SK-N-SH (cell line): Measurements from ENCODE around the gene CCDC15. TPM values are rescaled to one million over a fixed set of nuclear protein-coding genes. Genes with fewer than 3 reads are reported as not detected.

Experiments used
- CTCF ChIA-PET: fragments of 300-600, 350-600 bp; formaldehyde crosslinking; extraction: SDS; loops from one replicate; lab custom pipeline; 2021; lab: Yijun Ruan, JAX
- POLR2A ChIA-PET: fragments of 350-600 bp; sonication (Branson Sonifier 250); formaldehyde crosslinking; extraction: SDS; loops from one replicate; lab custom pipeline; 2020; ENCODE audit warnings: antibody characterized with exemption, inconsistent platforms; lab: Yijun Ruan, JAX
- DNase-seq: peaks from one replicate; pipeline ENCODE4 v3.0.0; 2012
- H2AFZ ChIP-seq: fragments of 200-600 bp; sonication (generic); 2 replicates; pipeline ENCODE4 v1.8.1; 2016; ENCODE audit warnings: antibody characterized with exemption, mild to moderate bottlenecking, low read depth
- H3F3A ChIP-seq: fragments of 200-600 bp; sonication (generic); replicated peaks from 2 replicates; pipeline ENCODE3; 2016; ENCODE audit warnings: antibody characterized with exemption, mild to moderate bottlenecking; ENCODE audit not compliant: insufficient read depth
- H3K27ac ChIP-seq, 2 experiments: fragments of 200-500 bp in 1 of 2; fragments of 200-600 bp in 1 of 2; sonication (Bioruptor generic) in 1 of 2; sonication (generic), shearing (Covaris generic) in 1 of 2; 2 replicates each; pipeline versions ENCODE4 v1.5.1 to v1.6.1; 2014 to 2016; ENCODE audit warnings: low read depth in 2 of 2, inconsistent platforms in 1 of 2, low read length in 1 of 2, mild to moderate bottlenecking in 1 of 2, mixed read lengths in 1 of 2
- H3K27me3 ChIP-seq: fragments of 200-600 bp; sonication (generic), shearing (Covaris generic); 2 replicates; pipeline ENCODE4 v1.6.1; 2016; ENCODE audit warnings: mixed run types; ENCODE audit not compliant: insufficient read depth
- H3K36me3 ChIP-seq, 2 experiments: fragments of 200-500 bp in 1 of 2; fragments of 200-600 bp in 1 of 2; sonication (Bioruptor generic) in 1 of 2; sonication (generic) in 1 of 2; replicated peaks in 1 of 2; 2 replicates each; pipeline versions ENCODE3 to v1.5.1; 2014 to 2016; ENCODE audit warnings: low read length in 1 of 2, mild to moderate bottlenecking in 1 of 2; ENCODE audit not compliant: insufficient read depth in 2 of 2, control insufficient read depth in 1 of 2
- H3K4me1 ChIP-seq, 2 experiments: fragments of 200-500 bp in 1 of 2; fragments of 200-600 bp in 1 of 2; sonication (Bioruptor generic) in 1 of 2; sonication (generic), shearing (Covaris generic) in 1 of 2; 2 replicates each; pipeline versions ENCODE4 v1.5.1 to v1.6.1; 2014 to 2016; ENCODE audit warnings: low read depth in 1 of 2, low read length in 1 of 2, mixed run types in 1 of 2; ENCODE audit not compliant: insufficient read depth in 2 of 2, control insufficient read depth in 1 of 2
- H3K4me2 ChIP-seq: fragments of 200-600 bp; sonication (generic), shearing (Covaris generic); 2 replicates; pipeline ENCODE4 v1.6.1; 2017; ENCODE audit warnings: mixed run types
- H3K4me3 ChIP-seq, 2 experiments: fragments of 200-500 bp in 1 of 2; fragments of 200-600 bp in 1 of 2; sonication (Bioruptor generic) in 1 of 2; sonication (generic), shearing (Covaris generic) in 1 of 2; 2 replicates each; pipeline versions ENCODE4 v1.5.1 to v1.8.1; 2014 to 2016; ENCODE audit warnings: low read depth in 2 of 2, inconsistent platforms in 1 of 2, low read length in 1 of 2, mild to moderate bottlenecking in 1 of 2, mixed read lengths in 1 of 2, moderate library complexity in 1 of 2
- H3K79me2 ChIP-seq: fragments of 200-600 bp; sonication (generic); 2 replicates; pipeline ENCODE4 v1.8.1; 2017; ENCODE audit warnings: mild to moderate bottlenecking; ENCODE audit not compliant: insufficient read depth
- H3K9ac ChIP-seq: fragments of 200-600 bp; sonication (generic); 2 replicates; pipeline ENCODE4 v1.6.1; 2017; ENCODE audit warnings: mixed run types
- H3K9me2 ChIP-seq: fragments of 200-600 bp; sonication (generic); 2 replicates; pipeline ENCODE4 v1.6.1; 2017; ENCODE audit warnings: mixed run types
- H3K9me3 ChIP-seq: fragments of 200-600 bp; sonication (generic); 2 replicates; pipeline ENCODE4 v1.6.1; 2017; ENCODE audit warnings: mixed run types, mild to moderate bottlenecking, moderate library complexity
- H4K20me1 ChIP-seq: fragments of 200-600 bp; sonication (generic); 2 replicates; pipeline ENCODE4 v1.6.1; 2017; ENCODE audit warnings: mild to moderate bottlenecking, mixed run types; ENCODE audit not compliant: insufficient read depth
- CHD2 ChIP-seq: fragments of 150-350 bp; IDR thresholded peaks from 2 replicates; pipeline ENCODE4 v1.6.1; 2018; ENCODE audit warnings: low read length; ENCODE audit not compliant: partially characterized antibody
- CTCF ChIP-seq: fragments of 200-600 bp; sonication (generic); IDR thresholded peaks from 2 replicates; pipeline ENCODE4 v1.6.1; 2017; ENCODE audit warnings: antibody characterized with exemption, mild to moderate bottlenecking, moderate library complexity
- FOSL2 ChIP-seq: IDR thresholded peaks from 2 replicates; pipeline ENCODE4 v1.4.0; 2012; ENCODE audit warnings: low read depth, mild to moderate bottlenecking, moderate library complexity, borderline replicate concordance
- JUND ChIP-seq: IDR thresholded peaks from 2 replicates; pipeline ENCODE4 v1.4.0; 2012
- MXI1 ChIP-seq: IDR thresholded peaks from 2 replicates; pipeline ENCODE4 v1.6.1; 2012; ENCODE audit warnings: mild to moderate bottlenecking, low read depth, low read length, improper control_type of control experiment
- PBX3 ChIP-seq: IDR thresholded peaks from 2 replicates; pipeline ENCODE4; 2012
- POLR2AphosphoS5 ChIP-seq: IDR thresholded peaks from 2 replicates; pipeline ENCODE4 v1.6.1; 2012; ENCODE audit warnings: low read depth, low read length
- RAD21 ChIP-seq: IDR thresholded peaks from 2 replicates; pipeline ENCODE4 v1.6.1; 2012; ENCODE audit warnings: mild to moderate bottlenecking, low read length
- RXRA ChIP-seq: IDR thresholded peaks from 2 replicates; pipeline ENCODE4 v1.4.0; 2012; ENCODE audit warnings: low read depth, mild to moderate bottlenecking, borderline replicate concordance
- SIN3A ChIP-seq: IDR thresholded peaks from 2 replicates; pipeline ENCODE4 v1.6.1; 2012; ENCODE audit warnings: low read depth, mild to moderate bottlenecking, low read length, moderate library complexity, borderline replicate concordance
- SMC3 ChIP-seq: IDR thresholded peaks from 2 replicates; pipeline ENCODE4 v1.6.1; 2012; ENCODE audit warnings: low read depth, low read length, improper control_type of control experiment
- TCF12 ChIP-seq: IDR thresholded peaks from 2 replicates; pipeline ENCODE4 v1.4.0; 2012
- ZBTB33 ChIP-seq: IDR thresholded peaks from 2 replicates; pipeline ENCODE4 v1.4.0; 2012; ENCODE audit warnings: low read depth, borderline replicate concordance
- WGBS: methylation state at CpG from one replicate; pipeline ENCODE4 v1.1.6; 2017; ENCODE audit warnings: low lambda C conversion rate; 5-methylcytosine and 5-hydroxymethylcytosine counted together
- polyA plus RNA-seq, 3 experiments: library from polyadenylated mRNA; depleted of rRNA; stranded (reverse); fragments of >200 nt; gene quantifications; 2 replicates each; pipeline ENCODE4 v1.2.3, GENCODE V29; 2012
- TF ChIP-seq, protein P1 (sequence below): fragments of 150-350 bp; IDR thresholded peaks from 2 replicates; pipeline ENCODE4 v1.6.1; 2016; ENCODE audit warnings: mild to moderate bottlenecking, low read depth, low read length

Gene CCDC15
- polyA plus RNA-seq, 1 of the 3 experiments (the other 2 are of a cell fraction): 0.69 TPM

DNA sequence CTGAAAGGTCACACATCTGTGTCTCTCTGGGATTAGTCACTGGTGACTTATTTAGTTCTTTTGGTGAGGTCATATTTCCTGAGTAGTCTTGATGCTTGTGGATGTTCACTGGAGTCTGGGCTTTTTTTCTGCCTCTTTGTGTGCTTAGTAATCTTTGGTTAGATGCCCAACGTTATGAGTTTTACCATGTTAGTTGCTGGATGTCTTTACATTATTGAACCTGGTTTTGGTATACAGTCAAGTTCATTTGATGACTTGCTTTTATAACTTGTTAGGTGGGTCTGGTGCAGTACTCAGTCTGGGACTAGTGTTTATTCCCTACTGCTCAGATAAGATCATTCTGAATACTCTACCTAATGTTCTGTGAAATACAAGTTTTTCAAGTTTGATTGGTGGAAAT is 82.9 kb downstream of the CCDC15 start (continued):
- TF ChIP-seq ZBTB33 (no peak), SMC3 (no peak), SIN3A (no peak), RXRA (0 out of 2 replicates have a peak, but pooled peaks have one; percentile 28), JUND (peak; percentile 65), PBX3 (0 out of 2 replicates have a peak, but pooled peaks have one; percentile 23), CTCF (no peak), FOSL2 (peak; percentile 75), CHD2 (no peak), RAD21 (no peak), POLR2AphosphoS5 (no peak), TCF12 (peak; percentile 74)
- TF ChIP-seq, protein P1, sequence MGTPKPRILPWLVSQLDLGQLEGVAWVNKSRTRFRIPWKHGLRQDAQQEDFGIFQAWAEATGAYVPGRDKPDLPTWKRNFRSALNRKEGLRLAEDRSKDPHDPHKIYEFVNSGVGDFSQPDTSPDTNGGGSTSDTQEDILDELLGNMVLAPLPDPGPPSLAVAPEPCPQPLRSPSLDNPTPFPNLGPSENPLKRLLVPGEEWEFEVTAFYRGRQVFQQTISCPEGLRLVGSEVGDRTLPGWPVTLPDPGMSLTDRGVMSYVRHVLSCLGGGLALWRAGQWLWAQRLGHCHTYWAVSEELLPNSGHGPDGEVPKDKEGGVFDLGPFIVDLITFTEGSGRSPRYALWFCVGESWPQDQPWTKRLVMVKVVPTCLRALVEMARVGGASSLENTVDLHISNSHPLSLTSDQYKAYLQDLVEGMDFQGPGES: no peak

- CTCF ChIA-PET: no interaction called here
- WGBS: 89% methylated on average over 4 of the region's 4 CpGs
- H3K27me3 ChIP-seq: no peaks in the 10 kb centered on the region
- TF ChIP-seq MXI1 (no peak), TCF12 (no peak), JUND (no peak), RAD21 (no peak)
- no peaks in the 10 kb centered on the region for H4K20me1 ChIP-seq
- no peaks in the 10 kb centered on the region for H3K36me3 ChIP-seq
- H3K27ac ChIP-seq: no peak overlapping the region
- H3K4me1 ChIP-seq: no peaks in the 10 kb centered on the region
- no peaks in the 10 kb centered on the region for H3K9me2 ChIP-seq
- DNase-seq: no peak
- POLR2A ChIA-PET: no interaction called here
- H3K4me3 ChIP-seq: no peak overlapping the region
- no peak overlapping the region for H2AFZ ChIP-seq
- no peaks in the 10 kb centered on the region for H3K9me3 ChIP-seq
- H3K4me2 ChIP-seq: no peak overlapping the region
- H3K79me2 ChIP-seq: no peaks in the 10 kb centered on the region
- H3F3A ChIP-seq: no peaks in the 10 kb centered on the region
- H3K9ac ChIP-seq: no peak overlapping the region
Measured at GRCh38 chr11:125049164-125049792, 95.3 kb downstream of the CCDC15 start.
